ENCODE data around the gene SLC2A13.

GRCh38 chr12:40106655-40107054 is 774 bp upstream of the SLC2A13 start:
- TF ChIP-seq CTCF (IDR thresholded peaks at IDR 0.05 in 4 of 5, conservative IDR thresholded peaks at IDR 0.05 in 1 of 5) (no peak), POLR2A (IDR thresholded peaks at IDR 0.05) (no peak)
